ENCODE data around the gene SLC1A3. TPM values are rescaled to one million over a fixed set of nuclear protein-coding genes. Genes with fewer than 3 reads are reported as not detected.
A peak's percentile ranks its signal among the peaks of the same experiment; 100 is the strongest.

SLC1A3 gene
- total RNA-seq, 1 donor from 2014 or later, result not detected

DNA sequence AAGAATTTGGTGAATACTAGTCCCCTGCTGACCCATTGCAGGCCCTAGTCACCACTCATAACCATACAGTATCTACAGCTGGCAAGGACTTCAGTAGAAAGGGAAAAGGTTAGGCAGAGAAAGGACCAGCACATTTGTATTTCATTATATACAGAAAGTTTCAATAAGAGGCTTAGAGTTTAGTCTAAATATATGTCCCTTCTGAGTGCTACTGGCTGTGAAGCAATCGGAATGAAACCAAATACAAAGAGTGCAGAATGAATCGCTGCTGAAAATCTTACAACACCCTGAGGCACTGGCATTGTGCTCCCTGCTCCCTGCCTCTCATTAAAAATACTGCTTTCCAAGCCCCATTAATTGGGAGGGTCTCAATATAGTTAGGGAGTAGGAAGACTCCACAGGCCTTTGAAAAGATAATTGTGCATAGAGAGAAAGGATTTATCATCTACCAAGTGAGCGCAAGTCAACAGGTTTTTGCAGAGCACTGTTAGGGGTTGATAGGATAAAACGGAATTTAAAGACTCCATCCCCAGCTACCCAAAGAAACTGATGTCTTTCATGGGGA is 110.8 kb downstream of the SLC1A3 start:
- DNase-seq (ENCODE audit: low read depth in 2 of 2), result no peak

- DNase-seq (ENCODE audit: low read depth in 2 of 2), result no peak
Observed at GRCh38 chr5:36719282-36719681, 112.9 kb downstream of the SLC1A3 start.

- DNase-seq (ENCODE audit: low read depth in 2 of 2), result no peak
Observed at GRCh38 chr5:36720688-36721087, 114.3 kb downstream of the SLC1A3 start.

GRCh38 chr5:36721664-36722235 is 115.3 kb downstream of the SLC1A3 start:
- DNase-seq (ENCODE audit: low read depth in 2 of 2), result no peak

DNA sequence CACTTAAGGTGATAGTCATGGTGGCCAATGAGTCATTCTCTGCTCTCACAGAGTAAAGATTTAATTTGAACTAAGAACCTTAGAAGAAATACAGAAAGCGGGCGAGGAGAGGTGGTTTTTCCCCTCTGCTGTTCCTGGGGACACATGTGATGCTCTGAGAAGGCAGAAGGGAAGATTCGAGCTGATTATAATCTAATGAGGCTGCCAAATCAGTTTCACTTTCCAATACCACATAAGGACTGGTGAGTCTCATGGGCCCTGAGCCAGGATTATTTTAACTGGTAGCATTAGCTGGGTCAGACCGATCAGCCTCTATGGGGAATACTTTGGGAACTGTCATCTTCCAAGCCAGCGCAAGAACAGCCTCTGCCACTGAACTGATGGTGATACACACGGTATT is 116.5 kb downstream of the SLC1A3 start:
- DNase-seq (ENCODE audit: low read depth in 2 of 2), result peak in 1 of 2 donors; percentile 8

GRCh38 chr5:36723912-36724311 is 117.5 kb downstream of the SLC1A3 start:
- DNase-seq (ENCODE audit: low read depth in 2 of 2), result no peak

DNA sequence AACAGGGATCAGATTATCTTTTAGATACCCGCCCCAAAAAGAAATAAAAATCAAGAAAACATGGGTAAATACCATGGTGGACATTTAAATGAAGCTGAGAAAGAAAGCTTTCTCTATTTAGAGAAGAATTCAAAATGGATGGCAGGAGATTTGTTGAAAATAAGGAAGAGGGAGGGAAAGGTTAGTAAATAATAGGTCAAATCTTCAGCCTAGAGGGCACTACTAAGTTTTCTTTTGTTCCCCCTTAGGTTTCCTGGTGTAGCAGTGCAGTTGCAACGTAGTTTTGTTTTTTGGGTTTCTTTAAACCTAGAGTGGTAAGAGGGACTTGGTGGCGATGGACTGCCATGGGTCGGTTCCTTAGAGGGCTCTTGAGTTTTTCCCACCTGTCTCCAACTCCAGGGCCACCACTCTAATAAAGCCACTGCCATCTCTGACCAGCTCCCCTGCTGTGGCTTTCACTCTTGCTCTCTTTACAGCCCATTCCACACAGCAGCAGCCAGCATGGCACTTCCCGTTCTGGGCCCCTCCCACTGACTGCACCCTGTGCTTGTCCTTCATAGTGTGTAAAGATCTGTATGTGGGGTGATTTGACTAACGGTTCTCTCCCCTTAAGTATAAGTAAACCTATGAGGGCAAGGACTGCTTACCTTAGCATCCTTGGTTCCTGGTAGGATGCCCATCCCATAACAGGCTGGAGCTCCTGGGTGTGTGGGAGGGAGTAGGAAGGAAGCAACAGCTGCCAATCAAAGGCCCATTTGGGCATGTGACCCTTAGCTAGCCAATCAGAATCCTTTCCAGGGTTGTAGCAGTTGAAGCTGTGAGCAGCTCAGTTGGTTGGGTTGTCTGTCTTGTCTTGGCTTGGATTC is 118.3 kb downstream of the SLC1A3 start:
- DNase-seq (ENCODE audit: low read depth in 2 of 2), result no peak

- no peak for DNase-seq (ENCODE audit: low read depth in 2 of 2)
Observed at GRCh38 chr5:36726317-36726716, 119.9 kb downstream of the SLC1A3 start.

DNA sequence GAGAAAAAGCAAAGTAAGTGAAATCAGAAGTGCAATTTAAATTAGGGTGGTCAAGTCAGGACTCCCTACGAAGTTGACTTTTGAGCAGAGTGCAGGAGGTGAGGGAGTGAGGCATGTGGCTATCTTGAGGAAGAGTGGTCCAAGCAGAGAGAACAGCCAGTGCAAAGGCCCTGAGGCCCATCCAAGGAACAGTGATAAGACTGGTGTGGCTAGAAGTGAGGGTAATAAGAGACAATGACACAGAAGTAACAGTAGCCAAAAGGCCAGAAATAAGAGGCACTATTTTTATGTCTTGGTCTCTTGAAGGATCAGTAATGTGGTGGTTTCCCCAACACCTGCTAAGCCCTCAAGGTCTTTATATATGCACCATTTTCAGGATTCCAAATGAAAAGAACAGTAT is 120.4 kb downstream of the SLC1A3 start:
- DNase-seq (ENCODE audit: low read depth in 2 of 2), result no peak

- peak; percentile 71 to 77 for DNase-seq (ENCODE audit: low read depth in 2 of 2)
Observed at GRCh38 chr5:36728697-36729543, 122.5 kb downstream of the SLC1A3 start.

DNA sequence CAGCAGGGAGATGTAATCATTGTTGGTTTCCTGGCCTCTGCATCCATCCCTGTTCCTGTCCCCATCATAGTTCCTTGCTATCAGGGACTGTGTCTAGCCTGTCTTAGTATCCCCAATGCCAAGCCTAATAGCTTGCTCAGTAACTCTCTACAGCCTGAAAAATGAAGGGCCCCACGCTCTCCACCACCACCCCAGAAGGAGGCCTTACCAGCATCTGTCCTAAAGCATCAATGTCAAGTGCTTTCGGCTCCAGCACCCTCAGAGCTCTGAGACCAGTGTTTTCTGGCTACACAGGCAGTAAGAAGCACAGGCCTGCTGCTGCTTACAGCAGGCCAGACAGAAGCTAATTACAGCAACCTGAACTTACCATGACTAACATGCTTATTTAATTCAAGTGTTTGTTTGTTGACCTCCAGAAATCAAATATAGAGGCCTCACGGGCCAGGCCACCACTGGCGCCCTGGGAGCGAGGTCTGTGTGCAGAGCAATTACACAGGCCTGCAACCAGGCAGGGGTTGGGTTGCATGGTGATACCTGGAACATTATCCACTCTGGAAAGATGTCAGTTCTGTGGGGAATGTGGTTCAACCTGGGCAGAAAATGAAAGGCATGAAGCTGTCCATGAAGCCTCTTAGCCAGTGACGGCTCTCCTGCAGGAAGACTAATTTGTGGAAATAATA is 124.3 kb downstream of the SLC1A3 start:
- no peak for DNase-seq (ENCODE audit: low read depth in 2 of 2)

GRCh38 chr5:36733183-36733582 is 126.8 kb downstream of the SLC1A3 start:
- DNase-seq (ENCODE audit: low read depth in 2 of 2), result no peak

DNA sequence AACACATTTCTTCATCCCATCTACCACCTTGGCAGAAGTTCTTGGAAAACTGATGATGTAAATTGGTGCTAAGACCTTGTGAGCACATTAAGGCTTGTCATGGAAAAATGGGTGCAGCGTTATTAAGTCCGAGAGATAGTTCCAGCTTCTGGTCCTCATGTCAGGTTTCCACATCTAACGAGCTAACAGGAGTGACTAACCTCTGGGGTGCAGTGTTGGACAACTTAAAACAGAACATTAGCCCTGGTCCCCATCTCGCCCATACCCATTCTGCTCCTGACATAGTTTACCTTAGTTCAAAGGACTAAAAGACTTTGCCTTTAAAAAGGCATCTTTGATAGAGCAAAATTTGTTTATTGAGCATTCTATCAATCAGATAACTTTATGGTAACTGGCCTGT is 128.0 kb downstream of the SLC1A3 start:
- peak; percentile 34 to 74 for DNase-seq (ENCODE audit: low read depth in 2 of 2)

GRCh38 chr5:36735891-36736290 is 129.5 kb downstream of the SLC1A3 start:
- DNase-seq (ENCODE audit: low read depth in 2 of 2), result no peak

All from lung microvascular endothelial cell (primary cell).